Duodenal mucosa (tissue), 2 donors: Measurements from ENCODE around the gene SP2.
"Not testable (repeated sequence)": the region's sequence is repeated elsewhere in the genome, so short reads cannot be mapped to it uniquely, and the experiment has no call there.

Source experiments
- H3K27ac ChIP-seq: one replicate; pipeline ENCODE4 v1.7.0; 2013; ENCODE audit warnings: low read depth, low read length
- H3K27me3 ChIP-seq, 2 donors: one replicate each; pipeline ENCODE4 v1.7.0; 2013; ENCODE audit warnings: low read length in 2 of 2, control low read depth in 1 of 2; ENCODE audit not compliant: insufficient read depth in 2 of 2, control insufficient read depth in 1 of 2
- H3K36me3 ChIP-seq, 2 donors: one replicate each; pipeline ENCODE4 v1.7.0; 2013; ENCODE audit warnings: low read length in 2 of 2, control low read depth in 1 of 2; ENCODE audit not compliant: insufficient read depth in 2 of 2, control insufficient read depth in 1 of 2
- H3K4me1 ChIP-seq, 2 donors: one replicate each; pipeline ENCODE4 v1.7.0; 2013; ENCODE audit warnings: low read length in 2 of 2, control low read depth in 1 of 2; ENCODE audit not compliant: insufficient read depth in 2 of 2, control insufficient read depth in 1 of 2
- H3K4me3 ChIP-seq, 2 donors: one replicate each; pipeline ENCODE4 v1.7.0; 2013; ENCODE audit warnings: low read length in 2 of 2, low read depth in 1 of 2
- H3K9ac ChIP-seq, 2 donors: one replicate each; pipeline ENCODE4 v1.7.0; 2013; ENCODE audit warnings: low read length in 2 of 2, low read depth in 1 of 2
- H3K9me3 ChIP-seq, 2 donors: one replicate each; pipeline ENCODE4 v1.7.0; 2013; ENCODE audit warnings: low read length in 2 of 2, control low read depth in 1 of 2; ENCODE audit not compliant: control insufficient read depth in 1 of 2

SP2 gene

GRCh38 chr17:47935468-47935867 lies 39.4 kb downstream of the SP2 start:
- not testable (repeated sequence) for H3K9me3 ChIP-seq, H3K27me3 ChIP-seq, H3K36me3 ChIP-seq, H3K9ac ChIP-seq, H3K4me1 ChIP-seq, H3K4me3 ChIP-seq, H3K27ac ChIP-seq

GRCh38 chr17:47935961-47936360 lies 39.9 kb downstream of the SP2 start:
- Histone ChIP-seq H3K9ac (no peak overlapping the region), H3K36me3 (peaks cover 0 to 3% of the 10 kb centered on the region in 2 donors), H3K27me3 (no peaks in the 10 kb centered on the region), H3K4me3 (no peak overlapping the region), H3K27ac (no peak overlapping the region), H3K4me1 (peaks cover 2 to 3% of the 10 kb centered on the region in 2 donors), H3K9me3 (no peaks in the 10 kb centered on the region)

GRCh38 chr17:47937941-47938340 lies 41.9 kb downstream of the SP2 start:
- Histone ChIP-seq H3K36me3 (peaks cover 0 to 2% of the 10 kb centered on the region in 2 donors), H3K27ac (no peak overlapping the region), H3K27me3 (no peaks in the 10 kb centered on the region), H3K4me3 (no peak overlapping the region), H3K9ac (no peak overlapping the region), H3K4me1 (peaks cover 7 to 15% of the 10 kb centered on the region in 2 donors), H3K9me3 (no peaks in the 10 kb centered on the region)

- Histone ChIP-seq H3K4me3 (peak within 1 kb of the TSS; percentile 78 to 94), H3K36me3 (peaks cover 6 to 30% of the 10 kb centered on the region in 2 donors)
These were observed 45.4 kb downstream of the SP2 start, which contains the start of gene PNPO for GRCh38 chr17:47941246-47942095. Gene PNPO, plus strand, starts transcription at chr17:47941571. Its CDS starts 105 bp downstream, at chr17:47941676.

GRCh38 chr17:47942096-47942510 lies 46.1 kb downstream of the SP2 start:
- Histone ChIP-seq H3K9ac (peak overlapping the region; percentile 78 to 92), H3K9me3 (no peaks in the 10 kb centered on the region), H3K4me1 (peaks cover 33 to 34% of the 10 kb centered on the region in 2 donors), H3K36me3 (peaks cover 6 to 34% of the 10 kb centered on the region in 2 donors), H3K27me3 (no peaks in the 10 kb centered on the region), H3K27ac (peak overlapping the region; percentile 65), H3K4me3 (peak overlapping the region; percentile 78 to 94)

More at GRCh38 chr17:47941246-47942095, 45.4 kb downstream of the SP2 start, which contains the start of gene PNPO:
- H3K27ac ChIP-seq = peak within 1 kb of the TSS; percentile 65
- H3K4me1 ChIP-seq = peaks cover 31 to 33% of the 10 kb centered on the region in 2 donors
- H3K9ac ChIP-seq = peak within 1 kb of the TSS; percentile 78 to 92
- H3K9me3 ChIP-seq = no peaks in the 10 kb centered on the region
- H3K27me3 ChIP-seq = no peaks in the 10 kb centered on the region

- peak overlapping the region; percentile 78 to 94 for H3K4me3 ChIP-seq
- H3K27me3 ChIP-seq = no peaks in the 10 kb centered on the region
- no peak overlapping the region for H3K27ac ChIP-seq
- peaks cover 6 to 34% of the 10 kb centered on the region in 2 donors for H3K36me3 ChIP-seq
- peak overlapping the region; percentile 78 to 92 for H3K9ac ChIP-seq
- H3K9me3 ChIP-seq = no peaks in the 10 kb centered on the region
- H3K4me1 ChIP-seq = peaks cover 33 to 34% of the 10 kb centered on the region in 2 donors
These were observed 46.5 kb downstream of the SP2 start for GRCh38 chr17:47942568-47942967.

GRCh38 chr17:47945080-47945479 lies 49.0 kb downstream of the SP2 start:
- Histone ChIP-seq H3K4me1 (peaks cover 52 to 54% of the 10 kb centered on the region in 2 donors), H3K27me3 (no peaks in the 10 kb centered on the region), H3K9me3 (no peaks in the 10 kb centered on the region), H3K9ac (peak overlapping the region in 1 of 2 donors; percentile 12), H3K27ac (no peak overlapping the region), H3K36me3 (peaks cover 16 to 48% of the 10 kb centered on the region in 2 donors), H3K4me3 (no peak overlapping the region)

- no peak overlapping the region for H3K4me3 ChIP-seq
- no peaks in the 10 kb centered on the region for H3K27me3 ChIP-seq
- peak overlapping the region; percentile 3 for H3K27ac ChIP-seq
- no peaks in the 10 kb centered on the region for H3K9me3 ChIP-seq
- H3K9ac ChIP-seq = peak overlapping the region; percentile 12 to 34
- H3K4me1 ChIP-seq = peaks cover 56 to 59% of the 10 kb centered on the region in 2 donors
- H3K36me3 ChIP-seq = peaks cover 16 to 53% of the 10 kb centered on the region in 2 donors
These were observed 49.8 kb downstream of the SP2 start for GRCh38 chr17:47945529-47946508.

GRCh38 chr17:47946516-47946915 lies 50.5 kb downstream of the SP2 start:
- Histone ChIP-seq H3K4me3 (no peak overlapping the region), H3K4me1 (peaks cover 58% of the 10 kb centered on the region in 2 donors), H3K27me3 (no peaks in the 10 kb centered on the region), H3K9me3 (no peaks in the 10 kb centered on the region), H3K36me3 (peaks cover 19 to 53% of the 10 kb centered on the region in 2 donors), H3K9ac (peak overlapping the region in 1 of 2 donors; percentile 22), H3K27ac (peak overlapping the region; percentile 3)
